SK-N-SH (cell line): ENCODE measurements around the gene BAD. TPM values are rescaled to one million over a fixed set of nuclear protein-coding genes. Genes with fewer than 3 reads are reported as not detected.

Source experiments
- CTCF ChIA-PET: fragments of 300-600, 350-600 bp; formaldehyde crosslinking; extraction: SDS; loops from one replicate; lab custom pipeline; 2021; lab: Yijun Ruan, JAX
- POLR2A ChIA-PET: fragments of 350-600 bp; sonication (Branson Sonifier 250); formaldehyde crosslinking; extraction: SDS; loops from one replicate; lab custom pipeline; 2020; ENCODE audit warnings: antibody characterized with exemption, inconsistent platforms; lab: Yijun Ruan, JAX
- DNase-seq: peaks from one replicate; pipeline ENCODE4 v3.0.0; 2012
- H2AFZ ChIP-seq: fragments of 200-600 bp; sonication (generic); 2 replicates; pipeline ENCODE4 v1.8.1; 2016; ENCODE audit warnings: antibody characterized with exemption, mild to moderate bottlenecking, low read depth
- H3F3A ChIP-seq: fragments of 200-600 bp; sonication (generic); replicated peaks from 2 replicates; pipeline ENCODE3; 2016; ENCODE audit warnings: antibody characterized with exemption, mild to moderate bottlenecking; ENCODE audit not compliant: insufficient read depth
- H3K27ac ChIP-seq, 2 experiments: fragments of 200-500 bp in 1 of 2; fragments of 200-600 bp in 1 of 2; sonication (Bioruptor generic) in 1 of 2; sonication (generic), shearing (Covaris generic) in 1 of 2; 2 replicates each; pipeline versions ENCODE4 v1.5.1 to v1.6.1; 2014 to 2016; ENCODE audit warnings: low read depth in 2 of 2, inconsistent platforms in 1 of 2, low read length in 1 of 2, mild to moderate bottlenecking in 1 of 2, mixed read lengths in 1 of 2
- H3K27me3 ChIP-seq: fragments of 200-600 bp; sonication (generic), shearing (Covaris generic); 2 replicates; pipeline ENCODE4 v1.6.1; 2016; ENCODE audit warnings: mixed run types; ENCODE audit not compliant: insufficient read depth
- H3K36me3 ChIP-seq, 2 experiments: fragments of 200-500 bp in 1 of 2; fragments of 200-600 bp in 1 of 2; sonication (Bioruptor generic) in 1 of 2; sonication (generic) in 1 of 2; replicated peaks in 1 of 2; 2 replicates each; pipeline versions ENCODE3 to v1.5.1; 2014 to 2016; ENCODE audit warnings: low read length in 1 of 2, mild to moderate bottlenecking in 1 of 2; ENCODE audit not compliant: insufficient read depth in 2 of 2, control insufficient read depth in 1 of 2
- H3K4me1 ChIP-seq, 2 experiments: fragments of 200-500 bp in 1 of 2; fragments of 200-600 bp in 1 of 2; sonication (Bioruptor generic) in 1 of 2; sonication (generic), shearing (Covaris generic) in 1 of 2; 2 replicates each; pipeline versions ENCODE4 v1.5.1 to v1.6.1; 2014 to 2016; ENCODE audit warnings: low read depth in 1 of 2, low read length in 1 of 2, mixed run types in 1 of 2; ENCODE audit not compliant: insufficient read depth in 2 of 2, control insufficient read depth in 1 of 2
- H3K4me2 ChIP-seq: fragments of 200-600 bp; sonication (generic), shearing (Covaris generic); 2 replicates; pipeline ENCODE4 v1.6.1; 2017; ENCODE audit warnings: mixed run types
- H3K4me3 ChIP-seq, 2 experiments: fragments of 200-500 bp in 1 of 2; fragments of 200-600 bp in 1 of 2; sonication (Bioruptor generic) in 1 of 2; sonication (generic), shearing (Covaris generic) in 1 of 2; 2 replicates each; pipeline versions ENCODE4 v1.5.1 to v1.8.1; 2014 to 2016; ENCODE audit warnings: low read depth in 2 of 2, inconsistent platforms in 1 of 2, low read length in 1 of 2, mild to moderate bottlenecking in 1 of 2, mixed read lengths in 1 of 2, moderate library complexity in 1 of 2
- H3K79me2 ChIP-seq: fragments of 200-600 bp; sonication (generic); 2 replicates; pipeline ENCODE4 v1.8.1; 2017; ENCODE audit warnings: mild to moderate bottlenecking; ENCODE audit not compliant: insufficient read depth
- H3K9ac ChIP-seq: fragments of 200-600 bp; sonication (generic); 2 replicates; pipeline ENCODE4 v1.6.1; 2017; ENCODE audit warnings: mixed run types
- H3K9me2 ChIP-seq: fragments of 200-600 bp; sonication (generic); 2 replicates; pipeline ENCODE4 v1.6.1; 2017; ENCODE audit warnings: mixed run types
- H3K9me3 ChIP-seq: fragments of 200-600 bp; sonication (generic); 2 replicates; pipeline ENCODE4 v1.6.1; 2017; ENCODE audit warnings: mixed run types, mild to moderate bottlenecking, moderate library complexity
- H4K20me1 ChIP-seq: fragments of 200-600 bp; sonication (generic); 2 replicates; pipeline ENCODE4 v1.6.1; 2017; ENCODE audit warnings: mild to moderate bottlenecking, mixed run types; ENCODE audit not compliant: insufficient read depth
- EZH2phosphoT487 ChIP-seq: fragments of 200-600 bp; sonication (generic); IDR thresholded peaks from 2 replicates; pipeline ENCODE4 v1.6.1; 2017; ENCODE audit warnings: low read depth, mixed run types, mild to moderate bottlenecking, antibody characterized with exemption, moderate library complexity, borderline replicate concordance
- FOXJ3 ChIP-seq: sonication (generic); formaldehyde crosslinking; IDR thresholded peaks from 2 replicates; pipeline ENCODE4 v1.5.1; 2020; ENCODE audit warnings: mild to moderate bottlenecking, missing genetic modification reagents
- JUND ChIP-seq: IDR thresholded peaks from 2 replicates; pipeline ENCODE4 v1.4.0; 2012
- MEF2A ChIP-seq: IDR thresholded peaks from 2 replicates; pipeline ENCODE4 v1.4.0; 2012; ENCODE audit warnings: low read depth, borderline replicate concordance
- MXI1 ChIP-seq: IDR thresholded peaks from 2 replicates; pipeline ENCODE4 v1.6.1; 2012; ENCODE audit warnings: mild to moderate bottlenecking, low read depth, low read length, improper control_type of control experiment
- NFIC ChIP-seq: IDR thresholded peaks from 2 replicates; pipeline ENCODE4 v1.4.0; 2012; ENCODE audit warnings: borderline replicate concordance
- NRF1 ChIP-seq: IDR thresholded peaks from 2 replicates; pipeline ENCODE4 v1.6.1; 2012; ENCODE audit warnings: low read depth, mild to moderate bottlenecking, low read length
- POLR2AphosphoS5 ChIP-seq: IDR thresholded peaks from 2 replicates; pipeline ENCODE4 v1.6.1; 2012; ENCODE audit warnings: low read depth, low read length
- RAD21 ChIP-seq: IDR thresholded peaks from 2 replicates; pipeline ENCODE4 v1.6.1; 2012; ENCODE audit warnings: mild to moderate bottlenecking, low read length
- TAF1 ChIP-seq: IDR thresholded peaks from 2 replicates; pipeline ENCODE4 v1.6.1; 2012; ENCODE audit warnings: low read depth, mild to moderate bottlenecking, low read length, moderate library complexity, borderline replicate concordance
- USF1 ChIP-seq: IDR thresholded peaks from 2 replicates; pipeline ENCODE4 v1.4.0; 2012; ENCODE audit warnings: low read depth, borderline replicate concordance
- WGBS: methylation state at CpG from one replicate; pipeline ENCODE4 v1.1.6; 2017; ENCODE audit warnings: low lambda C conversion rate; 5-methylcytosine and 5-hydroxymethylcytosine counted together
- polyA plus RNA-seq, 3 experiments: library from polyadenylated mRNA; depleted of rRNA; stranded (reverse); fragments of >200 nt; gene quantifications; 2 replicates each; pipeline ENCODE4 v1.2.3, GENCODE V29; 2012
- TF ChIP-seq, protein P1 (sequence below): fragments of 200-600 bp; sonication (generic); IDR thresholded peaks from 2 replicates; pipeline ENCODE4 v1.6.1; 2017; ENCODE audit warnings: antibody characterized with exemption, mild to moderate bottlenecking, moderate library complexity
- TF ChIP-seq, protein P2 (sequence below): IDR thresholded peaks from 2 replicates; pipeline ENCODE4 v1.4.0; 2012; ENCODE audit warnings: low read depth

Gene BAD
- polyA plus RNA-seq, 1 of the 3 experiments (the other 2 are of a cell fraction), result 80.9 TPM

- POLR2A ChIA-PET, result interaction anchor here (0.5 to 12.4 kb wide), 7 partner anchors 9 to 58 kb away, joined by 3 to 112 read pairs (median 4); no protein-coding TSS in a partner anchor
- Histone ChIP-seq H3K9ac (peak overlapping the region; percentile 82), H3K9me3 (no peaks in the 10 kb centered on the region), H3K4me3 (peak overlapping the region; percentile 88 to 90), H3K79me2 (peaks cover 30% of the 10 kb centered on the region), H3K9me2 (no peaks in the 10 kb centered on the region), H4K20me1 (peaks cover 14% of the 10 kb centered on the region), H3K4me1 (peaks cover 10 to 30% of the 10 kb centered on the region in 2 experiments; a peak in 2 of 4 replicates), H3K36me3 (peaks cover 10 to 24% of the 10 kb centered on the region in 2 experiments), H3F3A (peaks cover 3% of the 10 kb centered on the region), H3K27ac (peak overlapping the region; percentile 32 to 70), H3K27me3 (no peaks in the 10 kb centered on the region), H3K4me2 (peak overlapping the region; percentile 96), H2AFZ (0 out of 2 replicates have a peak overlapping the region, but pooled peaks have one; percentile 51)
- DNase-seq, result peak; percentile 75
- WGBS, result 12% methylated on average over 22 of the region's 23 CpGs
- CTCF ChIA-PET, result interaction anchor here (0.6 to 4.6 kb wide), 23 partner anchors 10 to 1460 kb away, joined by 3 to 119 read pairs (median 5); partner anchors contain the start of genes BAD, ESRRA, FKBP2 and GPR137
- TF ChIP-seq JUND (no peak), RAD21 (peak; percentile 19; the same call in 1 of the 2 replicates), USF1 (no peak), NFIC (peak; percentile 41), TAF1 (peak; percentile 41; the same call in 1 of the 2 replicates), FOXJ3 (CRISPR knock-in tag) (no peak), NRF1 (no peak), POLR2AphosphoS5 (peak; percentile 56; the same call in 1 of the 2 replicates), MXI1 (no peak)
- TF ChIP-seq, protein P1, sequence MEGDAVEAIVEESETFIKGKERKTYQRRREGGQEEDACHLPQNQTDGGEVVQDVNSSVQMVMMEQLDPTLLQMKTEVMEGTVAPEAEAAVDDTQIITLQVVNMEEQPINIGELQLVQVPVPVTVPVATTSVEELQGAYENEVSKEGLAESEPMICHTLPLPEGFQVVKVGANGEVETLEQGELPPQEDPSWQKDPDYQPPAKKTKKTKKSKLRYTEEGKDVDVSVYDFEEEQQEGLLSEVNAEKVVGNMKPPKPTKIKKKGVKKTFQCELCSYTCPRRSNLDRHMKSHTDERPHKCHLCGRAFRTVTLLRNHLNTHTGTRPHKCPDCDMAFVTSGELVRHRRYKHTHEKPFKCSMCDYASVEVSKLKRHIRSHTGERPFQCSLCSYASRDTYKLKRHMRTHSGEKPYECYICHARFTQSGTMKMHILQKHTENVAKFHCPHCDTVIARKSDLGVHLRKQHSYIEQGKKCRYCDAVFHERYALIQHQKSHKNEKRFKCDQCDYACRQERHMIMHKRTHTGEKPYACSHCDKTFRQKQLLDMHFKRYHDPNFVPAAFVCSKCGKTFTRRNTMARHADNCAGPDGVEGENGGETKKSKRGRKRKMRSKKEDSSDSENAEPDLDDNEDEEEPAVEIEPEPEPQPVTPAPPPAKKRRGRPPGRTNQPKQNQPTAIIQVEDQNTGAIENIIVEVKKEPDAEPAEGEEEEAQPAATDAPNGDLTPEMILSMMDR, result peak; percentile 62
- TF ChIP-seq, protein P2, sequence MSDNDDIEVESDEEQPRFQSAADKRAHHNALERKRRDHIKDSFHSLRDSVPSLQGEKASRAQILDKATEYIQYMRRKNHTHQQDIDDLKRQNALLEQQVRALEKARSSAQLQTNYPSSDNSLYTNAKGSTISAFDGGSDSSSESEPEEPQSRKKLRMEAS, result peak; percentile 49; the same call in 1 of the 2 replicates
Observed at GRCh38 chr11:64252003-64252872, 32.2 kb downstream of the BAD start.

- WGBS, result 8% methylated on average over 6 of the region's 18 CpGs
- Histone ChIP-seq H3K4me2 (peak overlapping the region; percentile 96), H3K9me2 (no peaks in the 10 kb centered on the region)
Observed at GRCh38 chr11:64251753-64252002, 32.8 kb downstream of the BAD start.

More at GRCh38 chr11:64251753-64252002, 32.8 kb downstream of the BAD start:
- H3F3A ChIP-seq, result peaks cover 8% of the 10 kb centered on the region
- peaks cover 9 to 23% of the 10 kb centered on the region in 2 experiments for H3K36me3 ChIP-seq
- peaks cover 14% of the 10 kb centered on the region for H4K20me1 ChIP-seq
- H3K4me1 ChIP-seq, result peaks cover 10 to 32% of the 10 kb centered on the region in 2 experiments; a peak in 2 of 4 replicates
- DNase-seq, result no peak
- H3K79me2 ChIP-seq, result peaks cover 30% of the 10 kb centered on the region
- POLR2A ChIA-PET, result interaction anchor here (0.5 to 12.4 kb wide), 5 partner anchors 8 to 59 kb away, joined by 3 to 112 read pairs (median 4); no protein-coding TSS in a partner anchor
- no peaks in the 10 kb centered on the region for H3K9me3 ChIP-seq
- TF ChIP-seq TAF1 (no peak), EZH2phosphoT487 (no peak), MEF2A (no peak)
- TF ChIP-seq, protein P2, result 0 out of 2 replicates have a peak, but pooled peaks have one; percentile 27
- no peaks in the 10 kb centered on the region for H3K27me3 ChIP-seq
- H3K27ac ChIP-seq, result peak overlapping the region; percentile 32 to 70
- 0 out of 2 replicates have a peak overlapping the region, but pooled peaks have one; percentile 51 for H2AFZ ChIP-seq
- H3K9ac ChIP-seq, result peak overlapping the region; percentile 82
- CTCF ChIA-PET, result interaction anchor here (0.6 to 4.6 kb wide), 22 partner anchors 9 to 1459 kb away, joined by 3 to 119 read pairs (median 6); partner anchors contain the start of genes BAD, COX8A, ESRRA and FKBP2
- H3K4me3 ChIP-seq, result peak overlapping the region; percentile 88 to 90
